Measurements from ENCODE around the gene PRTG. TPM values are rescaled to one million over a fixed set of nuclear protein-coding genes. Genes with fewer than 3 reads are reported as not detected.
"Not testable (repeated sequence)": the region's sequence is repeated elsewhere in the genome, so short reads cannot be mapped to it uniquely, and the experiment has no call there.

PRTG gene
- total RNA-seq, 3 donors from 2014 or later = 5.2 to 11.6 (median 5.8) TPM

- H3K9me3 ChIP-seq = no peaks in the 10 kb centered on the region
- no peaks in the 10 kb centered on the region for H3K36me3 ChIP-seq
- no peak overlapping the region for H3K4me3 ChIP-seq
- intact Hi-C loops (cut with DNase I; ENCODE audit: low total_unique reads) = no loop called here
- DNase-seq (ENCODE audit: low spot score in 2 of 2) = no peak
- H3K27me3 ChIP-seq = no peaks in the 10 kb centered on the region
- H3K27ac ChIP-seq = no peak overlapping the region
- no peaks in the 10 kb centered on the region for H3K4me1 ChIP-seq
- no peak for TF ChIP-seq POLR2AphosphoS5 (IDR thresholded peaks at IDR 0.05)
- no peak for TF ChIP-seq POLR2A (IDR thresholded peaks at IDR 0.05)
- no peak for TF ChIP-seq CTCF (IDR thresholded peaks at IDR 0.05)
Observed at GRCh38 chr15:55764398-55764797, 21.4 kb upstream of the PRTG start.

- Histone ChIP-seq H3K36me3 (no peaks in the 10 kb centered on the region), H3K4me1 (no peaks in the 10 kb centered on the region), H3K27ac (no peak overlapping the region), H3K4me3 (no peak overlapping the region), H3K9me3 (no peaks in the 10 kb centered on the region), H3K27me3 (no peaks in the 10 kb centered on the region)
- intact Hi-C loops (cut with DNase I; ENCODE audit: low total_unique reads) = no loop called here
- TF ChIP-seq POLR2A (IDR thresholded peaks at IDR 0.05) = no peak
- no peak for TF ChIP-seq CTCF (IDR thresholded peaks at IDR 0.05)
- no peak for TF ChIP-seq POLR2AphosphoS5 (IDR thresholded peaks at IDR 0.05)
- DNase-seq (ENCODE audit: low spot score in 2 of 2) = no peak
Observed at GRCh38 chr15:55758580-55758986, 15.6 kb upstream of the PRTG start.

GRCh38 chr15:55753433-55753832 lies 10.5 kb upstream of the PRTG start:
- intact Hi-C loops (cut with DNase I; ENCODE audit: low total_unique reads); H3K4me1 ChIP-seq; H3K27ac ChIP-seq: not testable (repeated sequence)

GRCh38 chr15:55750706-55751105 lies 7.8 kb upstream of the PRTG start:
- TF ChIP-seq POLR2AphosphoS5 (IDR thresholded peaks at IDR 0.05) (no peak), POLR2A (IDR thresholded peaks at IDR 0.05) (no peak), CTCF (IDR thresholded peaks at IDR 0.05) (no peak)
- no peaks in the 10 kb centered on the region for H3K27me3 ChIP-seq
- intact Hi-C loops (cut with DNase I; ENCODE audit: low total_unique reads) = no loop called here
- DNase-seq (ENCODE audit: low spot score in 2 of 2) = no peak
- H3K4me3 ChIP-seq = no peak overlapping the region
- no peak overlapping the region for H3K27ac ChIP-seq
- H3K9me3 ChIP-seq = no peaks in the 10 kb centered on the region
- H3K36me3 ChIP-seq = no peaks in the 10 kb centered on the region
- H3K4me1 ChIP-seq = no peaks in the 10 kb centered on the region

More at GRCh38 chr15:55753433-55753832, 10.5 kb upstream of the PRTG start:
- not testable (repeated sequence) for DNase-seq (ENCODE audit: low spot score in 2 of 2); H3K4me3 ChIP-seq; H3K36me3 ChIP-seq; H3K9me3 ChIP-seq; H3K27me3 ChIP-seq

GRCh38 chr15:55743729-55744655 lies 1.0 kb upstream of the PRTG start:
- H3K27ac ChIP-seq = peak overlapping the region; percentile 65 to 90
- DNase-seq (ENCODE audit: low spot score in 2 of 2) = no peak
- intact Hi-C loops (cut with DNase I; ENCODE audit: low total_unique reads) = loop anchor here (10.0 kb wide), 1 partner anchor 1819 kb away; no protein-coding TSS in a partner anchor
- no peaks in the 10 kb centered on the region for H3K27me3 ChIP-seq
- H3K9me3 ChIP-seq = no peaks in the 10 kb centered on the region
- H3K36me3 ChIP-seq = no peaks in the 10 kb centered on the region
- peaks cover 0 to 7% of the 10 kb centered on the region in 2 donors for H3K4me1 ChIP-seq
- no peak for TF ChIP-seq POLR2A (IDR thresholded peaks at IDR 0.05)
- no peak for TF ChIP-seq POLR2AphosphoS5 (IDR thresholded peaks at IDR 0.05)
- no peak for TF ChIP-seq CTCF (IDR thresholded peaks at IDR 0.05)
- peak overlapping the region; percentile 72 to 96 (median 76) for H3K4me3 ChIP-seq
